ENCODE measurements around the gene PDZD4. TPM values are rescaled to one million over a fixed set of nuclear protein-coding genes. Genes with fewer than 3 reads are reported as not detected.
A peak's percentile ranks its signal among the peaks of the same experiment; 100 is the strongest.
"Not testable (repeated sequence)": the region's sequence is repeated elsewhere in the genome, so short reads cannot be mapped to it uniquely, and the experiment has no call there.

The PDZD4 gene
- total and polyA plus RNA-seq, 8 donors = 2.1 to 11.1 (median 5.2) TPM

DNA sequence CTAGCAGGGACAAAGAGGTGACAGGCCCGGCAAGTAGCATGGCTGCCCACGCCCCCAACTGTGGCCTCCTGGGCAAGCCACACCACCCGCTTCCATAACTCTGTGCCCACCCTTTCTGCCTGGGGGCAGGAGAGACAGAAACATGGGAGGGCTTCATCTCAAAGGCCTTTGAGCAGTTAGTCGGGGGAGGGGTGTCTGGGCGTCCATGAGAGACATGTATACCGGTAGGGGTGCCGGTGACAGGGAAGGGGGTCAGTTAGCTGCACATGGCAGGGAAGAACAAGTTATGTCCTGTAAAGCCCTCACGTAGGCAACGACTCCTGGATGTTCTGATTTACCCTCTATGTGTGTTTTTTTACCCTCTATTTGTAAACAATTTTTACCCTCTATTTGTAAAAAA lies 9.3 kb downstream of the PDZD4 start:
- 85 to 89% (median 87%) methylated on average over 8 to 9 of the region's 9 CpGs for WGBS, 5 donors
- TF ChIP-seq POLR2AphosphoS5 (IDR thresholded peaks at IDR 0.05) = no peak
- no peak for TF ChIP-seq EP300 (IDR thresholded peaks at IDR 0.05)
- no peak for TF ChIP-seq POLR2A (IDR thresholded peaks at IDR 0.05)
- TF ChIP-seq, protein P1, sequence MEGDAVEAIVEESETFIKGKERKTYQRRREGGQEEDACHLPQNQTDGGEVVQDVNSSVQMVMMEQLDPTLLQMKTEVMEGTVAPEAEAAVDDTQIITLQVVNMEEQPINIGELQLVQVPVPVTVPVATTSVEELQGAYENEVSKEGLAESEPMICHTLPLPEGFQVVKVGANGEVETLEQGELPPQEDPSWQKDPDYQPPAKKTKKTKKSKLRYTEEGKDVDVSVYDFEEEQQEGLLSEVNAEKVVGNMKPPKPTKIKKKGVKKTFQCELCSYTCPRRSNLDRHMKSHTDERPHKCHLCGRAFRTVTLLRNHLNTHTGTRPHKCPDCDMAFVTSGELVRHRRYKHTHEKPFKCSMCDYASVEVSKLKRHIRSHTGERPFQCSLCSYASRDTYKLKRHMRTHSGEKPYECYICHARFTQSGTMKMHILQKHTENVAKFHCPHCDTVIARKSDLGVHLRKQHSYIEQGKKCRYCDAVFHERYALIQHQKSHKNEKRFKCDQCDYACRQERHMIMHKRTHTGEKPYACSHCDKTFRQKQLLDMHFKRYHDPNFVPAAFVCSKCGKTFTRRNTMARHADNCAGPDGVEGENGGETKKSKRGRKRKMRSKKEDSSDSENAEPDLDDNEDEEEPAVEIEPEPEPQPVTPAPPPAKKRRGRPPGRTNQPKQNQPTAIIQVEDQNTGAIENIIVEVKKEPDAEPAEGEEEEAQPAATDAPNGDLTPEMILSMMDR (IDR thresholded peaks at IDR 0.05) = no peak
- Histone ChIP-seq H3K9me3 (peaks cover 0 to 7% (median 0%) of the 10 kb centered on the region in 4 donors), H3K4me3 (no peak overlapping the region), H3K27ac (no peak overlapping the region), H3K36me3 (no peaks in the 10 kb centered on the region), H3K27me3 (peaks cover 4 to 43% (median 8%) of the 10 kb centered on the region in 3 donors), H3K4me1 (peaks cover 0 to 14% (median 12%) of the 10 kb centered on the region in 4 donors)
- intact Hi-C loops (cut with DNase I; ENCODE audit: low total_unique reads) = no loop called here
- DNase-seq = no peak

DNA sequence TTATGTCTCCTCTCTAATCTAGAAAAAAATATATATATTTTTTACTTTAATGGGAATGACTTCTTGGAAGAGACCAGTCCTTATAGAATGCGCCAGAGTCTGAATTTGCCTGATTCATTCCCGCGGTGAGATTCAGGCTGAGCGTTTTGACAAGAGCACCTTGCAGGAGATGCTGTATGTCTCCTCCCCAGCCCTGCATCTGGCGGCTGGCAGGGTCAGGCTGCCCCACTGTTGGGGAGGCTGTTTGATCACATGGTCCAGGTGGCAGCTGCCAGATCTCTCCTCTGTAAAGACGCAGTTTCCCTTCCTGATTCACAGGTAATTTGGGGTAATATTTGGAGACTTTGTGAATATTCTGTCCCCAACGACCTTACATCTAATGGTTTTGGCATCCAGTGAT lies 9.7 kb downstream of the PDZD4 start:
- Histone ChIP-seq H3K27me3 (peaks cover 4 to 43% (median 8%) of the 10 kb centered on the region in 3 donors), H3K4me1 (peaks cover 0 to 14% (median 12%) of the 10 kb centered on the region in 4 donors), H3K27ac (no peak overlapping the region), H3K36me3 (no peaks in the 10 kb centered on the region), H3K9me3 (peaks cover 0 to 7% (median 0%) of the 10 kb centered on the region in 4 donors), H3K4me3 (no peak overlapping the region)
- 76 to 86% (median 80%) methylated on average over 5 to 7 of the region's 7 CpGs for whole genome bisulfite sequencing, 5 donors
- intact Hi-C loops (cut with DNase I; ENCODE audit: low total_unique reads) = no loop called here
- DNase-seq = no peak
- TF ChIP-seq POLR2AphosphoS5 (IDR thresholded peaks at IDR 0.05) (no peak), EP300 (IDR thresholded peaks at IDR 0.05) (no peak), POLR2A (IDR thresholded peaks at IDR 0.05) (no peak)
- TF ChIP-seq, protein P1 (IDR thresholded peaks at IDR 0.05) = no peak

- Histone ChIP-seq H3K4me3 (peak overlapping the region; percentile 42 to 51 (median 45)), H3K27me3 (peaks cover 4 to 41% (median 8%) of the 10 kb centered on the region in 3 donors), H3K36me3 (no peaks in the 10 kb centered on the region), H3K4me1 (peaks cover 0 to 14% (median 12%) of the 10 kb centered on the region in 4 donors), H3K9me3 (peaks cover 0 to 7% (median 0%) of the 10 kb centered on the region in 4 donors), H3K27ac (peak overlapping the region in 1 of 5 donors; percentile 51)
- intact Hi-C loops (cut with DNase I; ENCODE audit: low total_unique reads) = no loop called here
- 29 to 57% (median 45%) methylated on average over 12 to 23 of the region's 23 CpGs for WGBS, 5 donors
- DNase-seq = no peak
- TF ChIP-seq, protein P1 (IDR thresholded peaks at IDR 0.05) = no peak
- TF ChIP-seq POLR2A (IDR thresholded peaks at IDR 0.05) (no peak), EP300 (IDR thresholded peaks at IDR 0.05) (no peak), POLR2AphosphoS5 (IDR thresholded peaks at IDR 0.05) (no peak)
Measured at GRCh38 chrX:153819384-153820040, 10.8 kb downstream of the PDZD4 start.

GRCh38 chrX:153818571-153819383 lies 11.6 kb downstream of the PDZD4 start:
- H3K27me3 ChIP-seq = peaks cover 4 to 34% (median 8%) of the 10 kb centered on the region in 3 donors

GRCh38 chrX:153818064-153818463 lies 12.3 kb downstream of the PDZD4 start:
- DNase-seq; intact Hi-C loops (cut with DNase I; ENCODE audit: low total_unique reads); H3K4me3 ChIP-seq; H3K27ac ChIP-seq; H3K9me3 ChIP-seq; H3K36me3 ChIP-seq: not testable (repeated sequence)
- H3K27me3 ChIP-seq = peaks cover 4 to 29% (median 8%) of the 10 kb centered on the region in 3 donors
- WGBS, 5 donors = 86 to 92% (median 88%) methylated on average over 9 of the region's 9 CpGs
- H3K4me1 ChIP-seq = peaks cover 0 to 14% (median 12%) of the 10 kb centered on the region in 4 donors

More at GRCh38 chrX:153818571-153819383, 11.6 kb downstream of the PDZD4 start:
- 6 to 27% (median 23%) methylated on average over 7 to 63 of the region's 67 CpGs for WGBS, 5 donors
- intact Hi-C loops (cut with DNase I; ENCODE audit: low total_unique reads) = no loop called here
- DNase-seq = peak; percentile 49 to 75
- Histone ChIP-seq H3K36me3 (no peaks in the 10 kb centered on the region), H3K9me3 (peaks cover 0 to 7% (median 0%) of the 10 kb centered on the region in 4 donors), H3K4me3 (peak overlapping the region; percentile 42 to 51 (median 45)), H3K27ac (peak overlapping the region in 1 of 5 donors; percentile 51), H3K4me1 (peaks cover 0 to 14% (median 12%) of the 10 kb centered on the region in 4 donors)
- TF ChIP-seq POLR2A (IDR thresholded peaks at IDR 0.05) = no peak
- no peak for TF ChIP-seq EP300 (IDR thresholded peaks at IDR 0.05)
- TF ChIP-seq, protein P1 (IDR thresholded peaks at IDR 0.05) = no peak
- no peak for TF ChIP-seq POLR2AphosphoS5 (IDR thresholded peaks at IDR 0.05)

Measured in stomach (tissue), 9 donors.